ENCODE results near the gene RAB17.

GRCh38 chr2:237617587-237617982 lies 27.1 kb upstream of the RAB17 start:
- TF ChIP-seq CSRNP3 (CRISPR knock-in tag; IDR thresholded peaks at IDR 0.05) (no peak), ARNTL (CRISPR knock-in tag; IDR thresholded peaks at IDR 0.05; ENCODE audit: borderline replicate concordance, low read depth) (no peak), TOX (CRISPR knock-in tag; IDR thresholded peaks at IDR 0.05; ENCODE audit: borderline replicate concordance) (no peak), ZFP3 (CRISPR knock-in tag; IDR thresholded peaks at IDR 0.05) (no peak), PATZ1 (CRISPR knock-in tag; IDR thresholded peaks at IDR 0.05; ENCODE audit: borderline replicate concordance) (no peak), OSR1 (CRISPR knock-in tag; IDR thresholded peaks at IDR 0.05) (no peak), ZNF70 (CRISPR knock-in tag; IDR thresholded peaks at IDR 0.05) (no peak), CREB5 (CRISPR knock-in tag; IDR thresholded peaks at IDR 0.05; ENCODE audit: low read depth) (no peak), ISL1 (CRISPR knock-in tag; IDR thresholded peaks at IDR 0.05) (no peak), RARB (CRISPR knock-in tag; IDR thresholded peaks at IDR 0.05) (no peak), POU6F1 (CRISPR knock-in tag; IDR thresholded peaks at IDR 0.05; ENCODE audit: borderline replicate concordance, low read depth) (no peak), ZFP30 (CRISPR knock-in tag; IDR thresholded peaks at IDR 0.05) (no peak), CSDC2 (CRISPR knock-in tag; IDR thresholded peaks at IDR 0.05) (no peak), PPARA (CRISPR knock-in tag; IDR thresholded peaks at IDR 0.05; ENCODE audit: borderline replicate concordance) (no peak)

Data from SK-N-SH treated with all-trans-retinoic acid at 6 μM for 48 hours (cell line).